ENCODE measurements around the gene ASIC1. TPM values are rescaled to one million over a fixed set of nuclear protein-coding genes. Genes with fewer than 3 reads are reported as not detected.

The ASIC1 gene
- total and polyA plus RNA-seq, 2 experiments from 2014 or later, result 0.76 to 1.5 TPM

DNA sequence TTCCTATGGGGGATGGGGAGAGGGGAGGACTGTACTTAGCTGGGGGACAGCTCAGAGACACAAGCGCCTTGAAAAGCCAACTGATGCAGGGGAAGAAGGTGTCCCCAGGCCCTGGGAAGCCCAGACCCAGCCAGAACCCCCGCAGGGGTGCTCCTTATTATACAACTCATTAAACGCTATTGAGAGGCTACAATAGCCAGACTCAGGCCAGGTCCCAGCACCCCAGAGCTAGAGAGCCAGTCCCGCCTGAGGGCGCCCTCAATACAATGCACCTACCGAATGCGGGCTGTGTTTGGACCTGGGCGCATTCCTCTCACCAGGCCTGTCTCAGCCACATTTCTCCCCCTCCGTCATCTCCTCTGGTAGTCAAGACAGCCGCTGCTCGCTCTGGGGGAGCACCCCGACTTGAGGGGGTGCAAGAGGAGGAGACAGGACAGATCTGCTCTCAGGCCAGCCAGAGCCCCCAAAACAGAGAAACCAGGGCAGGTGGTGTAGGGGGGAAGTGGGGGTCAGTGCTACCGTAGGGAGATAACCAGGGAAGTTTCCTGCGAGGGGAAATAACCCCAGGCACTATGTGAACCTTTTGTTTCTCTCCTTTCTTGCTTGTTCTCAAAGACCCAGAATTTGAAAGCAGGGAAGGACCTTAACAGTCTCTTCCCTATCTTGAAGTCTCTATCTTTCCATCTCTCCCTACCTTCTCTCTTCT is 6.1 kb upstream of the ASIC1 start:
- Histone ChIP-seq H3K9me2 (ENCODE audit: insufficient read depth) (no peaks in the 10 kb centered on the region), H3K79me2 (replicated peaks; ENCODE audit: insufficient read depth) (no peaks in the 10 kb centered on the region), H3F3A (replicated peaks; ENCODE audit: low read depth) (peaks cover 7% of the 10 kb centered on the region; the same call in 1 of the 2 replicates), H3K36me3 (ENCODE audit: insufficient read depth) (no peaks in the 10 kb centered on the region), H3K27ac (ENCODE audit: low read depth) (no peak overlapping the region), H3K27me3 (ENCODE audit: insufficient read depth) (peaks cover 95% of the 10 kb centered on the region), H2AFZ (peak overlapping the region; percentile 52; the same call in 1 of the 2 replicates), H3K4me2 (peak overlapping the region; percentile 84), H4K20me1 (replicated peaks; ENCODE audit: insufficient read depth) (no peaks in the 10 kb centered on the region; the same call in 1 of the 2 replicates), H3K4me1 (ENCODE audit: insufficient read depth) (peaks cover 10% of the 10 kb centered on the region), H3K4me3 (peak overlapping the region; percentile 57)
- DNase-seq (ENCODE audit: low spot score) (peak; percentile 81), ATAC-seq (peak; percentile 89)
- TF ChIP-seq ETS1 (IDR thresholded peaks at IDR 0.05) (no peak), POLR2AphosphoS5 (IDR thresholded peaks at IDR 0.05; ENCODE audit: low read depth) (peak; percentile 34)
- TF ChIP-seq, protein P1, sequence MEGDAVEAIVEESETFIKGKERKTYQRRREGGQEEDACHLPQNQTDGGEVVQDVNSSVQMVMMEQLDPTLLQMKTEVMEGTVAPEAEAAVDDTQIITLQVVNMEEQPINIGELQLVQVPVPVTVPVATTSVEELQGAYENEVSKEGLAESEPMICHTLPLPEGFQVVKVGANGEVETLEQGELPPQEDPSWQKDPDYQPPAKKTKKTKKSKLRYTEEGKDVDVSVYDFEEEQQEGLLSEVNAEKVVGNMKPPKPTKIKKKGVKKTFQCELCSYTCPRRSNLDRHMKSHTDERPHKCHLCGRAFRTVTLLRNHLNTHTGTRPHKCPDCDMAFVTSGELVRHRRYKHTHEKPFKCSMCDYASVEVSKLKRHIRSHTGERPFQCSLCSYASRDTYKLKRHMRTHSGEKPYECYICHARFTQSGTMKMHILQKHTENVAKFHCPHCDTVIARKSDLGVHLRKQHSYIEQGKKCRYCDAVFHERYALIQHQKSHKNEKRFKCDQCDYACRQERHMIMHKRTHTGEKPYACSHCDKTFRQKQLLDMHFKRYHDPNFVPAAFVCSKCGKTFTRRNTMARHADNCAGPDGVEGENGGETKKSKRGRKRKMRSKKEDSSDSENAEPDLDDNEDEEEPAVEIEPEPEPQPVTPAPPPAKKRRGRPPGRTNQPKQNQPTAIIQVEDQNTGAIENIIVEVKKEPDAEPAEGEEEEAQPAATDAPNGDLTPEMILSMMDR (conservative IDR thresholded peaks at IDR 0.05; ENCODE audit: low read depth in 2 of 2), result peak in 1 of 2 experiments; percentile 26; a peak in 1 of 4 replicates
- Mint-ChIP-seq H3K4me3 (peak overlapping the region; percentile 49; the same call in 2 of the 3 replicates), H3K27me3 (ENCODE audit: insufficient read depth, low read depth, poor library complexity) (peaks cover 60% of the 10 kb centered on the region), H3K4me1 (peaks cover 23% of the 10 kb centered on the region), H3K36me3 (ENCODE audit: low read depth) (no peaks in the 10 kb centered on the region), H3K27ac (no peak overlapping the region; the same call in 1 of the 2 replicates), H3K9me3 (no peaks in the 10 kb centered on the region; the same call in none of the 3 replicates)

GRCh38 chr12:50052544-50052943 is 4.9 kb upstream of the ASIC1 start:
- H2AFZ ChIP-seq, result no peak overlapping the region
- no peaks in the 10 kb centered on the region for H3K36me3 ChIP-seq (ENCODE audit: insufficient read depth)
- Mint-ChIP-seq H3K36me3 (ENCODE audit: low read depth) (no peaks in the 10 kb centered on the region; the same call in 2 of the 3 replicates), H3K4me3 (no peak overlapping the region), H3K9me3 (no peaks in the 10 kb centered on the region; the same call in none of the 3 replicates), H3K27me3 (ENCODE audit: insufficient read depth, low read depth, poor library complexity) (peaks cover 70% of the 10 kb centered on the region), H3K27ac (no peak overlapping the region), H3K4me1 (peaks cover 31% of the 10 kb centered on the region)
- no peaks in the 10 kb centered on the region; the same call in 1 of the 2 replicates for H4K20me1 ChIP-seq (replicated peaks; ENCODE audit: insufficient read depth)
- peaks cover 14% of the 10 kb centered on the region for H3F3A ChIP-seq (replicated peaks; ENCODE audit: low read depth)
- no peaks in the 10 kb centered on the region for H3K9me2 ChIP-seq (ENCODE audit: insufficient read depth)
- H3K4me3 ChIP-seq, result no peak overlapping the region
- peaks cover 99% of the 10 kb centered on the region for H3K27me3 ChIP-seq (ENCODE audit: insufficient read depth)
- no peak overlapping the region for H3K27ac ChIP-seq (ENCODE audit: low read depth)
- no peak for DNase-seq (ENCODE audit: low spot score)
- no peak for ATAC-seq
- TF ChIP-seq POLR2AphosphoS5 (IDR thresholded peaks at IDR 0.05; ENCODE audit: low read depth), result no peak
- TF ChIP-seq CREB1 (CRISPR knock-in tag; IDR thresholded peaks at IDR 0.05; ENCODE audit: low read depth), result no peak
- no peaks in the 10 kb centered on the region for H3K79me2 ChIP-seq (replicated peaks; ENCODE audit: insufficient read depth)
- H3K4me2 ChIP-seq, result no peak overlapping the region
- peaks cover 17% of the 10 kb centered on the region for H3K4me1 ChIP-seq (ENCODE audit: insufficient read depth)

- Histone ChIP-seq H3K4me1 (ENCODE audit: insufficient read depth) (peaks cover 17% of the 10 kb centered on the region), H2AFZ (no peak overlapping the region), H3K4me2 (no peak overlapping the region), H3K27ac (ENCODE audit: low read depth) (no peak overlapping the region), H3K9me2 (ENCODE audit: insufficient read depth) (no peaks in the 10 kb centered on the region), H4K20me1 (replicated peaks; ENCODE audit: insufficient read depth) (no peaks in the 10 kb centered on the region; the same call in 1 of the 2 replicates), H3K27me3 (ENCODE audit: insufficient read depth) (peaks cover 98% of the 10 kb centered on the region), H3K4me3 (no peak overlapping the region), H3K36me3 (ENCODE audit: insufficient read depth) (no peaks in the 10 kb centered on the region), H3F3A (replicated peaks; ENCODE audit: low read depth) (peaks cover 14% of the 10 kb centered on the region), H3K79me2 (replicated peaks; ENCODE audit: insufficient read depth) (no peaks in the 10 kb centered on the region)
- DNase-seq (ENCODE audit: low spot score) (no peak), ATAC-seq (no peak)
- H3K9me3 Mint-ChIP-seq, result no peaks in the 10 kb centered on the region; the same call in none of the 3 replicates
- H3K27ac Mint-ChIP-seq, result no peak overlapping the region
- no peak overlapping the region for H3K4me3 Mint-ChIP-seq
- peaks cover 31% of the 10 kb centered on the region for H3K4me1 Mint-ChIP-seq
- H3K27me3 Mint-ChIP-seq (ENCODE audit: insufficient read depth, low read depth, poor library complexity), result peaks cover 71% of the 10 kb centered on the region
- H3K36me3 Mint-ChIP-seq (ENCODE audit: low read depth), result no peaks in the 10 kb centered on the region; the same call in 2 of the 3 replicates
- TF ChIP-seq ZNF331 (CRISPR knock-in tag; IDR thresholded peaks at IDR 0.05; ENCODE audit: low read depth) (no peak), POLR2AphosphoS5 (IDR thresholded peaks at IDR 0.05; ENCODE audit: low read depth) (no peak), EZH2 (IDR thresholded peaks at IDR 0.05; ENCODE audit: low read depth, unreplicated experiment) (no peak), JUNB (IDR thresholded peaks at IDR 0.05; ENCODE audit: unreplicated experiment) (no peak)
These were observed 4.4 kb upstream of the ASIC1 start for GRCh38 chr12:50052964-50053363.
